Measurements from ENCODE around the gene RSF1.

RSF1 gene

GRCh38 chr11:77726524-77726923 is 94.0 kb downstream of the RSF1 start:
- H2AFZ ChIP-seq (ENCODE audit: low read depth, low read length): no peak overlapping the region
- no peaks in the 10 kb centered on the region for H3K27me3 ChIP-seq (ENCODE audit: low read depth, low read length)
- H4K20me1 ChIP-seq (ENCODE audit: insufficient read depth, low read length): peaks cover 6% of the 10 kb centered on the region; the same call in 1 of the 2 replicates
- H3K4me1 ChIP-seq (ENCODE audit: low read length): peaks cover 37% of the 10 kb centered on the region
- H3K79me2 ChIP-seq (ENCODE audit: low read length): peaks cover 9% of the 10 kb centered on the region
- peak overlapping the region; percentile 60 for H3K4me2 ChIP-seq (ENCODE audit: low read length)
- no peak overlapping the region for H3K9ac ChIP-seq (ENCODE audit: low read length)
- peaks cover 38% of the 10 kb centered on the region for H3K36me3 ChIP-seq (replicated peaks; ENCODE audit: low read depth, low read length)
- peak overlapping the region; percentile 56; the same call in 1 of the 2 replicates for H3K27ac ChIP-seq (ENCODE audit: low read length)
- H3K9me3 ChIP-seq (ENCODE audit: insufficient read depth, low read length): 0 out of 2 replicates have a peak, but pooled peaks cover 6% of the 10 kb centered on the region
- no peak for TF ChIP-seq EZH2phosphoT487 (IDR thresholded peaks at IDR 0.05; ENCODE audit: low read depth)
- no peak for TF ChIP-seq CTCF (IDR thresholded peaks at IDR 0.05; ENCODE audit: low read depth, low read length)
- no peak overlapping the region for H3K4me3 ChIP-seq (ENCODE audit: low read length)

DNA sequence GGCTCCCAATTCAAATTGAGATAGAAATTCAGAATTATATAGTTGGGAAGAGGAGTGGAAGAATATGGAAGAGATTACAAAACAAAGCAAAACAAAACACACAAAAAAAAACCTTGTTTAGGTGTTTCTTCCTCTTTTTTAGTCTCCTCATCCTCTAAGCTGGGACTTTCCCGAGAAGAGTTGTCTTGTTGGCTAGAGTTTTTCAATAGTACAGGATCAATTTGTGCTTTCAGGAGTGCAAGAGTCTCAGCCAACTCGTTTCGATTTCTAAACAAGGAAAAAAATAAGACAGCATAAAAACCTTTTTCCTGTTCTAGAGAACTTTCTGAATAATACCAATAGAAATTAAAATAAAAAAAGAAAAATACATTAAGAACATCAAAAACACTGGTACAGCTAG is 95.1 kb downstream of the RSF1 start:
- Histone ChIP-seq H3K9me3 (ENCODE audit: insufficient read depth, low read length) (no peaks in the 10 kb centered on the region), H3K4me2 (ENCODE audit: low read length) (peak overlapping the region; percentile 60), H2AFZ (ENCODE audit: low read depth, low read length) (no peak overlapping the region), H3K79me2 (ENCODE audit: low read length) (peaks cover 9% of the 10 kb centered on the region), H3K27me3 (ENCODE audit: low read depth, low read length) (no peaks in the 10 kb centered on the region), H3K4me1 (ENCODE audit: low read length) (peaks cover 42% of the 10 kb centered on the region), H3K36me3 (replicated peaks; ENCODE audit: low read depth, low read length) (peaks cover 43% of the 10 kb centered on the region), H3K9ac (ENCODE audit: low read length) (peak overlapping the region; percentile 28), H3K4me3 (ENCODE audit: low read length) (peak overlapping the region; percentile 16), H4K20me1 (ENCODE audit: insufficient read depth, low read length) (peaks cover 6% of the 10 kb centered on the region; the same call in 1 of the 2 replicates), H3K27ac (ENCODE audit: low read length) (peak overlapping the region; percentile 56)
- TF ChIP-seq CTCF (IDR thresholded peaks at IDR 0.05; ENCODE audit: low read depth, low read length) (no peak), EZH2phosphoT487 (IDR thresholded peaks at IDR 0.05; ENCODE audit: low read depth) (no peak)

GRCh38 chr11:77724636-77725035 is 95.9 kb downstream of the RSF1 start:
- Histone ChIP-seq H3K9me3 (ENCODE audit: insufficient read depth, low read length) (no peaks in the 10 kb centered on the region), H4K20me1 (ENCODE audit: insufficient read depth, low read length) (peaks cover 6% of the 10 kb centered on the region; the same call in 1 of the 2 replicates), H3K4me1 (ENCODE audit: low read length) (peaks cover 42% of the 10 kb centered on the region), H3K4me3 (ENCODE audit: low read length) (no peak overlapping the region), H3K27me3 (ENCODE audit: low read depth, low read length) (no peaks in the 10 kb centered on the region), H3K4me2 (ENCODE audit: low read length) (peak overlapping the region; percentile 60; the same call in 1 of the 2 replicates), H2AFZ (ENCODE audit: low read depth, low read length) (no peak overlapping the region), H3K27ac (ENCODE audit: low read length) (no peak overlapping the region), H3K36me3 (replicated peaks; ENCODE audit: low read depth, low read length) (peaks cover 38% of the 10 kb centered on the region), H3K9ac (ENCODE audit: low read length) (no peak overlapping the region), H3K79me2 (ENCODE audit: low read length) (peaks cover 9% of the 10 kb centered on the region)
- TF ChIP-seq CTCF (IDR thresholded peaks at IDR 0.05; ENCODE audit: low read depth, low read length): no peak
- TF ChIP-seq EZH2phosphoT487 (IDR thresholded peaks at IDR 0.05; ENCODE audit: low read depth): no peak

- Histone ChIP-seq H3K9ac (ENCODE audit: low read length) (no peak overlapping the region), H2AFZ (ENCODE audit: low read depth, low read length) (no peak overlapping the region), H3K27ac (ENCODE audit: low read length) (no peak overlapping the region), H3K79me2 (ENCODE audit: low read length) (peaks cover 9% of the 10 kb centered on the region), H3K4me2 (ENCODE audit: low read length) (no peak overlapping the region), H3K27me3 (ENCODE audit: low read depth, low read length) (no peaks in the 10 kb centered on the region), H3K4me3 (ENCODE audit: low read length) (no peak overlapping the region), H4K20me1 (ENCODE audit: insufficient read depth, low read length) (peaks cover 6% of the 10 kb centered on the region; the same call in 1 of the 2 replicates), H3K4me1 (ENCODE audit: low read length) (peaks cover 42% of the 10 kb centered on the region), H3K36me3 (replicated peaks; ENCODE audit: low read depth, low read length) (peaks cover 39% of the 10 kb centered on the region), H3K9me3 (ENCODE audit: insufficient read depth, low read length) (no peaks in the 10 kb centered on the region)
- TF ChIP-seq CTCF (IDR thresholded peaks at IDR 0.05; ENCODE audit: low read depth, low read length) (no peak), EZH2phosphoT487 (IDR thresholded peaks at IDR 0.05; ENCODE audit: low read depth) (no peak)
Measured at GRCh38 chr11:77723024-77723423, 97.5 kb downstream of the RSF1 start.

All from OCI-LY3 (cell line).